ENCODE results near the gene DPP6. TPM values are rescaled to one million over a fixed set of nuclear protein-coding genes. Genes with fewer than 3 reads are reported as not detected.

The DPP6 gene
- total RNA-seq, 2 donors from 2014 or later: 0.99 to 1.8 TPM

DNA sequence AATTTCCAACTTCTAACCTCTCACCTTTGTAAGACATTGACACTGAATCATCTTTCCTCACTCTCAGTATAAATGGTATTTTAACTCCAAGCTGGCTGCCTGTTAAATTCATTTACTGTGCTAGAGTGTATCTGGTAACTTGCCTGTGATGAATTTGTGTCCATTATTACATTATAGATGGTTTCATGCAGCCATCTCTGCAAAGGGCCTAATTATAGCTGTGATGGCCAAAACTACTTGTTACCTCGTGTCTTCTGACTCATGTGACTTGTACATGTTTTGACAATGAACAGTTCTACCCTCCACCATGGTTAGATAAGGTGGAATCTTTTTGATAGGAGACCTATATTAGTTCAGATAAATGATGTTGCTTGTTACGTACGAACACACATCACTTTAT lies 558.7 kb downstream of the DPP6 start:
- ATAC-seq: no peak
- Histone ChIP-seq H3K4me3 (no peak overlapping the region), H3K27me3 (no peaks in the 10 kb centered on the region), H3K36me3 (replicated peaks in 1 of 2; ENCODE audit: insufficient read depth in 1 of 2, low read depth in 2 of 2) (no peaks in the 10 kb centered on the region), H3K27ac (no peak overlapping the region), H3K9me3 (no peaks in the 10 kb centered on the region), H3K4me1 (no peaks in the 10 kb centered on the region)
- intact Hi-C loops (cut with DNase I): no loop called here
- WGBS, 2 donors: 42 to 52% methylated on average over 3 of the region's 3 CpGs
- DNase-seq: no peak
- TF ChIP-seq POLR2A (IDR thresholded peaks at IDR 0.05): no peak
- TF ChIP-seq, protein P1, sequence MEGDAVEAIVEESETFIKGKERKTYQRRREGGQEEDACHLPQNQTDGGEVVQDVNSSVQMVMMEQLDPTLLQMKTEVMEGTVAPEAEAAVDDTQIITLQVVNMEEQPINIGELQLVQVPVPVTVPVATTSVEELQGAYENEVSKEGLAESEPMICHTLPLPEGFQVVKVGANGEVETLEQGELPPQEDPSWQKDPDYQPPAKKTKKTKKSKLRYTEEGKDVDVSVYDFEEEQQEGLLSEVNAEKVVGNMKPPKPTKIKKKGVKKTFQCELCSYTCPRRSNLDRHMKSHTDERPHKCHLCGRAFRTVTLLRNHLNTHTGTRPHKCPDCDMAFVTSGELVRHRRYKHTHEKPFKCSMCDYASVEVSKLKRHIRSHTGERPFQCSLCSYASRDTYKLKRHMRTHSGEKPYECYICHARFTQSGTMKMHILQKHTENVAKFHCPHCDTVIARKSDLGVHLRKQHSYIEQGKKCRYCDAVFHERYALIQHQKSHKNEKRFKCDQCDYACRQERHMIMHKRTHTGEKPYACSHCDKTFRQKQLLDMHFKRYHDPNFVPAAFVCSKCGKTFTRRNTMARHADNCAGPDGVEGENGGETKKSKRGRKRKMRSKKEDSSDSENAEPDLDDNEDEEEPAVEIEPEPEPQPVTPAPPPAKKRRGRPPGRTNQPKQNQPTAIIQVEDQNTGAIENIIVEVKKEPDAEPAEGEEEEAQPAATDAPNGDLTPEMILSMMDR (IDR thresholded peaks at IDR 0.05): no peak

DNA sequence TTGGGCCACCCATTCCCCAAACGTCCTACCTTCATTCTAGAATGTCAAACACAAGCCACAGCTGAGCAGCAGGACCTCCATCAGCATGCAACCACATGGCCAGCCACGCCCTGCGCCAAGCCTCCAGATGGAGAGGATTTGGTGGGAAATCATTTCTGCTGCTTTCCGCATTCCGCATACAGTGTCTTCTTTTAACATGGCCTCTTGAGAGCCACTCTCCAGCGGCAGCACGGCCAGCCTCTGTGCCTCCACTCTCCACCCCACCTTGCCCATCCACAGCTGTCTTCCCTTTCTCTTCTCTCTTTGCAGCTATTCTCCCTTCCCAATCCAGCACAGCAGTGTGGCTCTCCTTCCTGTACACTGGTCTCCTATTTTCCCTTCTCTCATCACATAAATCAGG lies 561.6 kb downstream of the DPP6 start:
- Histone ChIP-seq H3K4me1 (no peaks in the 10 kb centered on the region), H3K9me3 (no peaks in the 10 kb centered on the region), H3K4me3 (no peak overlapping the region), H3K27ac (no peak overlapping the region), H3K36me3 (replicated peaks in 1 of 2; ENCODE audit: insufficient read depth in 1 of 2, low read depth in 2 of 2) (no peaks in the 10 kb centered on the region), H3K27me3 (no peaks in the 10 kb centered on the region)
- DNase-seq: no peak
- intact Hi-C loops (cut with DNase I): no loop called here
- 82 to 83% methylated on average over 7 of the region's 7 CpGs for WGBS, 2 donors
- TF ChIP-seq, protein P1 (IDR thresholded peaks at IDR 0.05): no peak
- no peak for TF ChIP-seq POLR2A (IDR thresholded peaks at IDR 0.05)
- ATAC-seq: no peak

DNA sequence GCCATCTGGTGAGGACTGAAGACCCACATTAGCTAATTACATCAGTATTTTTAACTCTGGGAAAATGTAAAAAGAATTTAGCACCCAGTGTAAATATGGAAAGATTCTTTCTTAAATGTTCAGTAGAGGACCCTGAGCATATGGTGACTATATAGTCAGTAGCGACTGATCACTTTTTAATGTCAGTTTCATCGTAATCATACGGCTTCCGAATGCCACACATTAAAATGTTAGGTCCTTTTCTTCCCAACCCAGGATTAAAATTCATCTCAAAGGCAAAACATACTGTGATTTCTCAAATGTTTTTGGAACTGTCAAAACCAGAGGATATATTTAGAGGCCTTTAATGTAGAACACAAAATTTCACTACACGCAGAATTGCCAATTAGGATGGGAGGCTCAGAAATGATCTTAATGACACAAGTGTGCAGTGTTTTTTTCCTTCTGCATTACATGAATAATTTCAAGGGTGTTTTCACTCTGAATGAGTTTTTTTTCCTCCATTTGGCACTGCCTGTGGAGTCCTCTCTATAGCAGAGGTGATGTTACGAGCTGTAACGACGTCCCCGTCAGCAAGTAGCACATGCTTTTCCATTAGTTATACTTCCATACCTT lies 568.0 kb downstream of the DPP6 start:
- 93 to 98% methylated on average over 9 of the region's 9 CpGs for WGBS, 2 donors
- TF ChIP-seq, protein P1 (IDR thresholded peaks at IDR 0.05): no peak
- TF ChIP-seq POLR2A (IDR thresholded peaks at IDR 0.05): no peak

DNA sequence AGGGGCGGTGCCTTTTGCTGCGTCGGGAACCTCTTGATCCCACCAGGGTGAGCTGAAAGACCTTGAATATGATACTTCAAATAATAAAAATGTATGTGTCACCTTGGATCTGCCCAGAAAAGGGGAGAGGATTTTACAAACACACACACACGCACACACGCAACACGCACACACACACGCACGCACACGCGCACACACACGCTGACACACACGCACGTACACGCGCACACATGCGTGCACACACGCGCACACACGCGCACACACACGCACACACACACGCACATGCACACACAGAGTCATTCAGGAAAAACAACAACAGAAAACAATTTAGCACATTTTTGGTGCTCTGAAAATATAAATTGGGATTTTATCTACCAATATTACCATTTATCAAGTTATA lies 571.2 kb downstream of the DPP6 start:
- peaks cover 0 to 8% of the 10 kb centered on the region in 2 donors for H3K27me3 ChIP-seq
- no peak overlapping the region for H3K27ac ChIP-seq
- intact Hi-C loops (cut with DNase I): no loop called here
- H3K4me1 ChIP-seq: no peaks in the 10 kb centered on the region
- H3K4me3 ChIP-seq: no peak overlapping the region
- 68 to 72% methylated on average over 22 of the region's 22 CpGs for WGBS, 2 donors
- TF ChIP-seq, protein P1 (IDR thresholded peaks at IDR 0.05): no peak
- TF ChIP-seq POLR2A (IDR thresholded peaks at IDR 0.05): no peak
- ATAC-seq (no peak), DNase-seq (no peak)
- H3K36me3 ChIP-seq (replicated peaks in 1 of 2; ENCODE audit: insufficient read depth in 1 of 2, low read depth in 2 of 2): no peaks in the 10 kb centered on the region
- H3K9me3 ChIP-seq: no peaks in the 10 kb centered on the region

More for the DNA sequence above, 568.0 kb downstream of the DPP6 start:
- no peaks in the 10 kb centered on the region for H3K27me3 ChIP-seq
- H3K9me3 ChIP-seq: no peaks in the 10 kb centered on the region
- no peaks in the 10 kb centered on the region for H3K36me3 ChIP-seq (replicated peaks in 1 of 2; ENCODE audit: insufficient read depth in 1 of 2, low read depth in 2 of 2)
- ATAC-seq (no peak), DNase-seq (no peak)
- intact Hi-C loops (cut with DNase I): no loop called here
- H3K4me1 ChIP-seq: no peaks in the 10 kb centered on the region
- no peak overlapping the region for H3K27ac ChIP-seq
- H3K4me3 ChIP-seq: no peak overlapping the region

DNA sequence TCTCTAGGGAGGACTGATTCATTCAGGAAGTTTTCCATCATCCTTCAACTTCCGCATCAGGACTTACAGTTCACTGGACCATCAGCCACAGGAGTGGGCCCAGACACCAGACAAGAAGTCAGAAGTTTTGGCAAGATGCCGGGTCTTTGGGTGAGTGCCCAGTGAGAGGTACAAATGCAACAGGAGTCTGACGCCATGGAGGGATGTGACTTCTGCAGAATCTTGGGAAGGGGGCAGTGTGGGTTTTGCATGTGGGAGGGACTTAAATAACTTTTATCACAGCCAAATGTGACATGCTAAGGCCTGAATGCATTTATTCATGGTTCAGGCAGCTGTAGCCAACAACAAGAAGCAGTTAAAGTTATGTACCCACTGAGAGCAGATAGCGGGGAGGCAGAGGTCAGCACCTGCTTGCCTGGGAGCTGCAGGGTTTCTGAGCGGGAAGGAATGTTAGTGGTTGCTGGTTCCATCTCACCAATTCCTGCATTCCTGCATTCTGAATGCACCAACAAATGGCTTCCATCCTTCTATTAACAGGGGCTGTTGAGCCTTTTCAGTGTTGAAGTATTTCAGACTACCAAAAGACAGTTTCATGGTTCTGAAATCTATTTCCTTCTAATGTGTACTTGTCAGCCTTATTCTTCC lies 575.6 kb downstream of the DPP6 start:
- DNase-seq (peak in 1 of 4 donors; percentile 15), ATAC-seq (no peak)
- intact Hi-C loops (cut with DNase I): no loop called here
- Histone ChIP-seq H3K4me3 (no peak overlapping the region), H3K4me1 (no peaks in the 10 kb centered on the region), H3K36me3 (replicated peaks in 1 of 2; ENCODE audit: insufficient read depth in 1 of 2, low read depth in 2 of 2) (no peaks in the 10 kb centered on the region), H3K27ac (no peak overlapping the region), H3K27me3 (peaks cover 0 to 8% of the 10 kb centered on the region in 2 donors), H3K9me3 (no peaks in the 10 kb centered on the region)
- WGBS, 2 donors: 74 to 77% methylated on average over 5 of the region's 5 CpGs
- no peak for TF ChIP-seq POLR2A (IDR thresholded peaks at IDR 0.05)
- TF ChIP-seq, protein P1 (IDR thresholded peaks at IDR 0.05): no peak
